Neural cell (in vitro differentiated cells): ENCODE results near the gene L3MBTL4. TPM values are rescaled to one million over a fixed set of nuclear protein-coding genes. Genes with fewer than 3 reads are reported as not detected.

Experiments used
- H2AFZ ChIP-seq: fragments of 200-600, 300-800 bp; sonication (generic), shearing (Covaris generic); 2 replicates; pipeline ENCODE4 v1.6.0; 2014; ENCODE audit warnings: low read depth, mild to moderate bottlenecking, antibody characterized with exemption, low read length, moderate library complexity
- H3F3A ChIP-seq: fragments of 200-600 bp; shearing (Covaris generic); 2 replicates; pipeline ENCODE4 v1.6.1; 2016; ENCODE audit warnings: mild to moderate bottlenecking, moderate library complexity, mixed read lengths, antibody characterized with exemption, low read length; ENCODE audit not compliant: insufficient read depth, poor library complexity, severe bottlenecking
- H3K27ac ChIP-seq: fragments of 200-600, 300-800 bp; sonication (generic), shearing (Covaris generic); 2 replicates; pipeline ENCODE4 v1.5.1; 2014; ENCODE audit warnings: mild to moderate bottlenecking, low read length, moderate library complexity
- H3K27me3 ChIP-seq: fragments of 300-800, 200-600 bp; sonication (generic), shearing (Covaris generic); 2 replicates; pipeline ENCODE4 v1.6.0; 2014; ENCODE audit warnings: mild to moderate bottlenecking, low read depth, low read length, moderate library complexity; ENCODE audit not compliant: insufficient read depth
- H3K36me3 ChIP-seq: fragments of 300-800, 200-600 bp; sonication (generic), shearing (Covaris generic); 2 replicates; pipeline ENCODE4 v1.5.1; 2014; ENCODE audit warnings: mild to moderate bottlenecking, antibody characterized with exemption, low read length, moderate library complexity; ENCODE audit not compliant: insufficient read depth
- H3K4me2 ChIP-seq: fragments of 300-800, 200-600 bp; sonication (generic), shearing (Covaris generic); 2 replicates; pipeline ENCODE4 v1.6.0; 2014; ENCODE audit warnings: mild to moderate bottlenecking, low read length
- H3K4me3 ChIP-seq: fragments of 300-800, 200-600 bp; sonication (generic), shearing (Covaris generic); 2 replicates; pipeline ENCODE4 v1.5.1; 2014; ENCODE audit warnings: mild to moderate bottlenecking, low read length, moderate library complexity
- H3K79me2 ChIP-seq: fragments of 200-600 bp; shearing (Covaris generic); replicated peaks from 2 replicates; pipeline ENCODE4 v1.6.0; 2014; ENCODE audit warnings: mild to moderate bottlenecking, low read length, moderate library complexity; ENCODE audit not compliant: insufficient read depth
- H3K9ac ChIP-seq: fragments of 300-800, 200-600 bp; sonication (generic), shearing (Covaris generic); 2 replicates; pipeline ENCODE4 v1.6.1; 2016; ENCODE audit warnings: mild to moderate bottlenecking, low read length, mixed read lengths
- H3K9me2 ChIP-seq: fragments of 200-600 bp; shearing (Covaris generic); 2 replicates; pipeline ENCODE4 v1.6.1; 2016; ENCODE audit warnings: mild to moderate bottlenecking, low read length, mixed read lengths; ENCODE audit not compliant: insufficient read depth
- H3K9me3 ChIP-seq: fragments of 200-600, 300-800 bp; sonication (generic), shearing (Covaris generic); 2 replicates; pipeline ENCODE4 v1.6.1; 2016; ENCODE audit warnings: mild to moderate bottlenecking, mixed run types, low read length, moderate library complexity, mixed read lengths
- H4K20me1 ChIP-seq: fragments of 200-600 bp; shearing (Covaris generic); 2 replicates; pipeline ENCODE4 v1.6.1; 2016; ENCODE audit warnings: mild to moderate bottlenecking, mixed run types; ENCODE audit not compliant: insufficient read depth
- CTCF ChIP-seq: fragments of 450-650 bp; IDR thresholded peaks from 2 replicates; pipeline ENCODE4 v1.5.1; 2014; ENCODE audit warnings: antibody characterized with exemption, mild to moderate bottlenecking, moderate library complexity; ENCODE audit not compliant: poor library complexity, severe bottlenecking
- EP300 ChIP-seq: fragments of 450-650 bp; conservative IDR thresholded peaks from 2 replicates; pipeline ENCODE4 v1.6.1; 2014; ENCODE audit warnings: antibody characterized with exemption, mild to moderate bottlenecking, moderate library complexity; ENCODE audit not compliant: poor library complexity, severe bottlenecking
- EZH2 ChIP-seq: fragments of 200-600, 300-800 bp; shearing (Covaris generic), sonication (generic); IDR thresholded peaks from 2 replicates; pipeline ENCODE4 v1.6.1; 2014; ENCODE audit warnings: antibody characterized with exemption, low read length, borderline replicate concordance, mild to moderate bottlenecking; ENCODE audit not compliant: insufficient read depth, poor library complexity, severe bottlenecking
- MXI1 ChIP-seq: fragments of 450-650 bp; conservative IDR thresholded peaks from 2 replicates; pipeline ENCODE4 v1.6.1; 2014; ENCODE audit warnings: antibody characterized with exemption, mild to moderate bottlenecking; ENCODE audit not compliant: poor library complexity, severe bottlenecking
- POLR2AphosphoS5 ChIP-seq: IDR thresholded peaks from 2 replicates; pipeline ENCODE4 v1.6.1; 2012
- RAD21 ChIP-seq: fragments of 450-650 bp; conservative IDR thresholded peaks from 2 replicates; pipeline ENCODE4 v1.6.1; 2014; ENCODE audit warnings: antibody characterized with exemption, mild to moderate bottlenecking, moderate library complexity
- SMC3 ChIP-seq: fragments of 450-650 bp; conservative IDR thresholded peaks from 2 replicates; pipeline ENCODE4 v1.6.1; 2014; ENCODE audit warnings: antibody characterized with exemption, mild to moderate bottlenecking, moderate library complexity; ENCODE audit not compliant: poor library complexity
- TAF1 ChIP-seq: IDR thresholded peaks from 2 replicates; pipeline ENCODE4 v1.6.1; 2012; ENCODE audit warnings: low read depth
- polyA plus RNA-seq: library from polyadenylated mRNA; depleted of rRNA; stranded (reverse); fragments of >200 nt; gene quantifications from 2 replicates; pipeline ENCODE4 v1.2.3, GENCODE V29; 2014
- TF ChIP-seq, protein P1 (sequence below): IDR thresholded peaks from 2 replicates; pipeline ENCODE4 v1.6.1; 2012; ENCODE audit warnings: borderline replicate concordance

Gene L3MBTL4
- polyA plus RNA-seq, 1 donor from 2014 or later, result 0.90 TPM

DNA sequence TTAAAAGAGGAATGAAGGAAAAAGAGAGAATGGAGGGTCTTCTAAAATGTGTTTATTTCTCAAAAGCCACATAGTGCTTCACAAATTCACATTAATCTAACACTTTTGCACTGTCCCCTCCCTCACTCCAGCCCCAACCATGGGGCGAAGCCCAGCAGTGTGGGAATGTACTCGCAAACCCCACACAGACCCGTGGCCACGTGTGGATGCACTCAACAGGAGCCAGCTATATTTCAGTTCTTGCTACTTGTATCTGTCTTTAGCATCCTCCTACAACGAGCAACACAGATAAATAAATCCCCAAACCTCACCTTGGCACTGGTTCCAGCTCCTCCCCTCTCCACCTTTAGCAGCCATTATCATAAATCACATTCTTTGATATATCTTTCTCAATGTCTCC, 427.5 kb downstream of the L3MBTL4 start:
- no peaks in the 10 kb centered on the region for H3K9me2 ChIP-seq
- no peaks in the 10 kb centered on the region for H3K36me3 ChIP-seq
- no peak overlapping the region for H3K4me3 ChIP-seq
- H3K79me2 ChIP-seq, result no peaks in the 10 kb centered on the region
- no peak overlapping the region for H3K4me2 ChIP-seq
- no peak overlapping the region for H3K27ac ChIP-seq
- H2AFZ ChIP-seq, result no peak overlapping the region
- H3F3A ChIP-seq, result no peaks in the 10 kb centered on the region
- H3K9ac ChIP-seq, result no peak overlapping the region
- no peaks in the 10 kb centered on the region for H4K20me1 ChIP-seq
- no peak for TF ChIP-seq EP300
- no peaks in the 10 kb centered on the region for H3K9me3 ChIP-seq
- H3K27me3 ChIP-seq, result no peaks in the 10 kb centered on the region

- Histone ChIP-seq H3K79me2 (no peaks in the 10 kb centered on the region), H3K4me2 (no peak overlapping the region), H3K4me3 (no peak overlapping the region), H4K20me1 (no peaks in the 10 kb centered on the region), H3F3A (no peaks in the 10 kb centered on the region), H3K9ac (no peak overlapping the region), H3K9me3 (no peaks in the 10 kb centered on the region), H2AFZ (no peak overlapping the region), H3K9me2 (no peaks in the 10 kb centered on the region), H3K36me3 (no peaks in the 10 kb centered on the region), H3K27me3 (no peaks in the 10 kb centered on the region), H3K27ac (no peak overlapping the region)
- TF ChIP-seq TAF1 (no peak), SMC3 (no peak), RAD21 (no peak)
- TF ChIP-seq, protein P1, sequence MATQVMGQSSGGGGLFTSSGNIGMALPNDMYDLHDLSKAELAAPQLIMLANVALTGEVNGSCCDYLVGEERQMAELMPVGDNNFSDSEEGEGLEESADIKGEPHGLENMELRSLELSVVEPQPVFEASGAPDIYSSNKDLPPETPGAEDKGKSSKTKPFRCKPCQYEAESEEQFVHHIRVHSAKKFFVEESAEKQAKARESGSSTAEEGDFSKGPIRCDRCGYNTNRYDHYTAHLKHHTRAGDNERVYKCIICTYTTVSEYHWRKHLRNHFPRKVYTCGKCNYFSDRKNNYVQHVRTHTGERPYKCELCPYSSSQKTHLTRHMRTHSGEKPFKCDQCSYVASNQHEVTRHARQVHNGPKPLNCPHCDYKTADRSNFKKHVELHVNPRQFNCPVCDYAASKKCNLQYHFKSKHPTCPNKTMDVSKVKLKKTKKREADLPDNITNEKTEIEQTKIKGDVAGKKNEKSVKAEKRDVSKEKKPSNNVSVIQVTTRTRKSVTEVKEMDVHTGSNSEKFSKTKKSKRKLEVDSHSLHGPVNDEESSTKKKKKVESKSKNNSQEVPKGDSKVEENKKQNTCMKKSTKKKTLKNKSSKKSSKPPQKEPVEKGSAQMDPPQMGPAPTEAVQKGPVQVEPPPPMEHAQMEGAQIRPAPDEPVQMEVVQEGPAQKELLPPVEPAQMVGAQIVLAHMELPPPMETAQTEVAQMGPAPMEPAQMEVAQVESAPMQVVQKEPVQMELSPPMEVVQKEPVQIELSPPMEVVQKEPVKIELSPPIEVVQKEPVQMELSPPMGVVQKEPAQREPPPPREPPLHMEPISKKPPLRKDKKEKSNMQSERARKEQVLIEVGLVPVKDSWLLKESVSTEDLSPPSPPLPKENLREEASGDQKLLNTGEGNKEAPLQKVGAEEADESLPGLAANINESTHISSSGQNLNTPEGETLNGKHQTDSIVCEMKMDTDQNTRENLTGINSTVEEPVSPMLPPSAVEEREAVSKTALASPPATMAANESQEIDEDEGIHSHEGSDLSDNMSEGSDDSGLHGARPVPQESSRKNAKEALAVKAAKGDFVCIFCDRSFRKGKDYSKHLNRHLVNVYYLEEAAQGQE, result no peak
These were observed 428.3 kb downstream of the L3MBTL4 start for GRCh38 chr18:5986257-5986931.

- no peak overlapping the region for H3K4me3 ChIP-seq
- H3K27me3 ChIP-seq, result no peaks in the 10 kb centered on the region
- H3K4me2 ChIP-seq, result no peak overlapping the region
- H3K9me3 ChIP-seq, result no peaks in the 10 kb centered on the region
- no peaks in the 10 kb centered on the region for H3K36me3 ChIP-seq
- no peaks in the 10 kb centered on the region for H3F3A ChIP-seq
- H3K27ac ChIP-seq, result no peak overlapping the region
- H3K9me2 ChIP-seq, result no peaks in the 10 kb centered on the region
- H2AFZ ChIP-seq, result no peak overlapping the region
- H3K9ac ChIP-seq, result no peak overlapping the region
- H4K20me1 ChIP-seq, result no peaks in the 10 kb centered on the region
- TF ChIP-seq TAF1 (no peak), POLR2AphosphoS5 (no peak), EP300 (no peak), RAD21 (no peak), CTCF (no peak), SMC3 (no peak), EZH2 (no peak), MXI1 (no peak)
- TF ChIP-seq, protein P1, result no peak
- no peaks in the 10 kb centered on the region for H3K79me2 ChIP-seq
These were observed 430.5 kb downstream of the L3MBTL4 start for GRCh38 chr18:5984245-5984644.
